Thoracic aorta (tissue), 2 donors: ENCODE results near the gene SETD2. TPM values are rescaled to one million over a fixed set of nuclear protein-coding genes. Genes with fewer than 3 reads are reported as not detected.

Experiments used
- ATAC-seq: fragments of 150-250 bp; one replicate; pipeline ENCODE4 v1.8.0; 2017; ENCODE audit warnings: low read depth; ENCODE audit not compliant: insufficient number of reproducible peaks, low FRiP score
- DNase-seq: peaks from one replicate; pipeline ENCODE4 v3.0.0-alpha.2; 2020; ENCODE audit warnings: low spot score
- H3K27ac ChIP-seq, 2 donors: fragments of 200-600 bp; sonication (generic); 1 replicate in 1 of 2; 2 replicates in 1 of 2; pipeline ENCODE4 v1.5.1; 2016; ENCODE audit warnings: mild to moderate bottlenecking in 2 of 2, moderate library complexity in 2 of 2
- H3K27me3 ChIP-seq: fragments of 200-600 bp; sonication (generic); replicated peaks from 2 replicates; pipeline ENCODE4 v1.6.0; 2016; ENCODE audit warnings: mild to moderate bottlenecking; ENCODE audit not compliant: insufficient read depth
- H3K36me3 ChIP-seq: fragments of 200-600 bp; sonication (generic); one replicate; pipeline ENCODE4 v1.5.1; 2016
- H3K4me1 ChIP-seq, 2 donors: fragments of 200-600 bp; sonication (generic); 1 replicate in 1 of 2; 2 replicates in 1 of 2; pipeline versions ENCODE4 v1.5.1 to v1.6.0; 2016; ENCODE audit warnings: low read depth in 2 of 2, mild to moderate bottlenecking in 1 of 2; ENCODE audit not compliant: control insufficient read depth in 1 of 2
- H3K4me3 ChIP-seq: fragments of 200-600 bp; sonication (generic); 2 replicates; pipeline ENCODE4 v1.5.1; 2016; ENCODE audit warnings: mild to moderate bottlenecking
- H3K9me3 ChIP-seq: fragments of 200-600 bp; sonication (generic); 2 replicates; pipeline ENCODE4 v1.5.1; 2016
- total RNA-seq, 2 donors: library from RNA; depleted of rRNA; stranded (reverse); fragments of >200 nt; gene quantifications; one replicate each; pipeline versions ENCODE4 v1.1.0 to v1.2.3, GENCODE V29; 2016
- TF ChIP-seq, protein P1 (sequence below): fragments of 200-600 bp; sonication (generic); IDR thresholded peaks from one replicate; pipeline ENCODE4 v1.5.1; 2019; ENCODE audit warnings: antibody characterized with exemption

Gene SETD2
- total RNA-seq, 2 donors from 2014 or later = 44.3 to 78.9 TPM

DNA sequence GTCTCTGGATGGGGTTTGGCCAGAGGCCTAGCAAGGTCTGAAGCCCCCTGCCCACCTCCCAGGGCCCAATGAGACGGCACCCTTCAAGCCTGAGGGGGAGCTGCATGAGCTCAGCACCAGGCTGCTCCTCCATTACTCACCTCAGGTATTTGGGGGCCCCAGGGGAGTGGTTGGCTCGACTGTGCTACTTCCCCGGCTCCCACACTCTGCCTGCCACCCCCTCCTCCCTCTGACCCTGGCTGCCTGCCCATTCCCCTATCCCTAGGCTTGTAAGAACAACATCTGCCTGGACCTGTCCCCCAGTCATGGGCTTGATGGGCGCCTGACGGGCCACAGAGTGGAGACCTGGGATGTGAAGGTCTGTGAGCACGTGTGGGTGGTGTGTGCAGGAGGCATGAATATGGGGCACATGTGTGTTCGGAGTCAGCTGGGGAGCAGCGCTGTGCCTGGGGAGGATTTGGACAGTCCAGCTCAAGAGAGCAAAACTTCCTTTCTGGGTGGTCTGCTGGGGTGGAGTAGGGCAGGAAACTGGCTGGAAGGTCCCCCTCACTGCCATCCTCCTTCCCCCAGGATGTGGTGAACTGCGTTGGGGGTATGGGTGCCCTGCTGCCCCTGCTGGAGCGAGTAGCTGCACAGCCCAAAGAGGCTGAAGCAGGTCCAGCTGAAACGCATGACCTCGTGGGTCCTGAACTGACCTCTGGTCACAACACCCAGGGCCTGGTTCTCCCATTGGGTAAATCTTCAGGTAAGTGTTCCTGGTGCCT lies 167.0 kb downstream of the SETD2 start:
- Histone ChIP-seq H3K36me3 (peaks cover 15% of the 10 kb centered on the region), H3K4me3 (no peak overlapping the region), H3K27ac (no peak overlapping the region), H3K9me3 (no peaks in the 10 kb centered on the region), H3K4me1 (no peaks in the 10 kb centered on the region), H3K27me3 (no peaks in the 10 kb centered on the region)
- TF ChIP-seq, protein P1, sequence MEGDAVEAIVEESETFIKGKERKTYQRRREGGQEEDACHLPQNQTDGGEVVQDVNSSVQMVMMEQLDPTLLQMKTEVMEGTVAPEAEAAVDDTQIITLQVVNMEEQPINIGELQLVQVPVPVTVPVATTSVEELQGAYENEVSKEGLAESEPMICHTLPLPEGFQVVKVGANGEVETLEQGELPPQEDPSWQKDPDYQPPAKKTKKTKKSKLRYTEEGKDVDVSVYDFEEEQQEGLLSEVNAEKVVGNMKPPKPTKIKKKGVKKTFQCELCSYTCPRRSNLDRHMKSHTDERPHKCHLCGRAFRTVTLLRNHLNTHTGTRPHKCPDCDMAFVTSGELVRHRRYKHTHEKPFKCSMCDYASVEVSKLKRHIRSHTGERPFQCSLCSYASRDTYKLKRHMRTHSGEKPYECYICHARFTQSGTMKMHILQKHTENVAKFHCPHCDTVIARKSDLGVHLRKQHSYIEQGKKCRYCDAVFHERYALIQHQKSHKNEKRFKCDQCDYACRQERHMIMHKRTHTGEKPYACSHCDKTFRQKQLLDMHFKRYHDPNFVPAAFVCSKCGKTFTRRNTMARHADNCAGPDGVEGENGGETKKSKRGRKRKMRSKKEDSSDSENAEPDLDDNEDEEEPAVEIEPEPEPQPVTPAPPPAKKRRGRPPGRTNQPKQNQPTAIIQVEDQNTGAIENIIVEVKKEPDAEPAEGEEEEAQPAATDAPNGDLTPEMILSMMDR = no peak
- ATAC-seq (no peak), DNase-seq (no peak)

DNA sequence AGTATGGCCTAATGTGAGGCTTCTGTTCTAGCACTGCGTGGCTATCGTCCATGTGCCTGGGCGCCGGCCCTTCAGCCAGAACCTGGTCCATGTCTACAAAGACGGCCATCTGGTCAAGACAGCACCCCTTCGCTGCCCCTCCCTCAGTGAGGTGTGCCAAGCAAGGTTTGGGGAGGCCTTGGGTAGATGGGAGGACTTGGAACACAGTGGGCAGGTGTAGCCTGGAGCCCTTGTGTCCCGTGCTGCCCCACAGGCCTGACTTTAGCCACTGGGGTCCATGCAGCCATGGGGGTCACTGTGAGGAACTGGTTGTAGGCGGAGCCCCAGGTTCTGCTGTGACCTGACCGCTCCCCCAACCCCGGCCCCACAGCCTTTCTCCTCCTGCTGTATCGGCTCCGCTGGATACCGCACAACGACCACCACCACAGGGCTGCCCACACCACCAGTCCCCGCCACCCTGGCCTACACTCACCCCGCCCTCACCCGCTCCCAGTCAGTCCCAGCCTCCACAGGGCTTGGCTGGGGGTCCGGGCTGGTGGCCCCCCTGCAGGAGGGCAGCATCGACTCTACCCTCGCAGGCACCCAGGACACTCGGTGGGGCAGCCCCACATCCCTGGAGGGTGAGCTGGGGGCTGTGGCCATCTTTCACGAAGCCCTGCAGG lies 167.9 kb downstream of the SETD2 start:
- Histone ChIP-seq H3K4me1 (no peaks in the 10 kb centered on the region), H3K9me3 (no peaks in the 10 kb centered on the region), H3K27me3 (no peaks in the 10 kb centered on the region), H3K36me3 (peaks cover 12% of the 10 kb centered on the region), H3K4me3 (no peak overlapping the region), H3K27ac (no peak overlapping the region)
- TF ChIP-seq, protein P1 = no peak
- ATAC-seq (no peak), DNase-seq (no peak)

DNA sequence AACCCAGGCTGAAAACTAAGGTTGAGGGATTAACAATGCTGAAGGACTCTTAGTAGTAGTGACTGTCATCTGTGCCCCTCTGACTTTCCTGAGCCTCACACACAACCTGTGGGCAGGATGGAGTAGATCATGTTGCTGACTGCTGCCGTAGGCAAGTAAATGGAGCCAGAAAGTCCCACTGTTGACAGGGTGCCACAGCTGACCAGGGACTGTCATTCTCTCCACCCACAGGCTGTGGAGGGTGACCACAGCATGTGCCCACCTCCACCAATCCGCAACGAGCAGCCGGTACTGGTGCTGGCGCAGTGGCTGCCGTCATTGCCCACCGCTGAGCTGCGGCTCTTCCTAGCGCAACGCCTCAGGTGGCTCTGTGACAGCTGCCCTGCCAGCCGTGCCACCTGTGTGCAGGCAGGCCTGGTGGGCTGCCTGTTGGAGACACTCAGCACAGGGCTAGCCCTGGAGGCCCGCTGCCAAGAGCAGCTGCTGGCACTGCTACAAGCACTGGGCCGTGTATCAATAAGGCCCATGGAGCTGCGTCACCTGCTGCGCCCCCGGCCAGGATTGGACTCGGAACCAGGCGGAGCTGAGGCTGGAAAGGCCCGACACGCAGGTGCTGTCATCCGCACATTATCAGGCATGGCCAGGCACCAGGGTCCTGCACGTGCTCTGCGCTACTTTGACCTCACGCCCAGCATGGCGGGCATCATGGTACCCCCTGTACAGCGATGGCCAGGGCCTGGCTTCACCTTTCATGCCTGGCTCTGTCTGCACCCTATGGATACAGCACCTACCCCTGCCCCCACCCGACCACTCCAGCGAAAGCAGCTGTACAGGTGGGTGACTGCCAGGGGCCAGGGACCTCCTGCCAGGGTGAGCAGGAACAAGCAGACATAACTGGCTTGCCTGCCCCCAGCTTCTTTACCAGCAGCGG lies 168.8 kb downstream of the SETD2 start:
- H3K27ac ChIP-seq = no peak overlapping the region
- H3K36me3 ChIP-seq = peaks cover 6% of the 10 kb centered on the region
- ATAC-seq (no peak), DNase-seq (no peak)
- H3K9me3 ChIP-seq = no peaks in the 10 kb centered on the region
- H3K4me1 ChIP-seq = peaks cover 0 to 3% of the 10 kb centered on the region in 2 donors
- no peaks in the 10 kb centered on the region for H3K27me3 ChIP-seq
- H3K4me3 ChIP-seq = no peak overlapping the region
- TF ChIP-seq, protein P1 = no peak

DNA sequence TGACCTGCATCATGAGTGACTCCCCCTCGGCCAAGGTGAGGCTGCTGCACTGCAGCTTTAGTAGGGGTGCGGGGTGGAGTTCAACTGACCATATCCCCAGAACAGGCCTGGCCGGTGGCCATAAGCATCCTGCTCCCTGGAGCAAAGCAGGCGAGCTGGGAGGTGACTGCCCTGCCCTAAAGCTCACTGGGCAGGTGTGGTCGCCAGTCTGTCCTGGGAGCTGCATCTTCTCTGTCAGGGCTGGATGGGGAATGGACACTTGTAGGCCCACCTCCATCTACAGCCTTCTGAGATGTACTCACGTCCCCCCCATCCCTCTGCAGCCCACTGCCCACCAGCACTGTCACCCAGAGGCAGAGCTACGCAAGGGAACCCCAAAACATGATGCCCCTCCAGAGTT lies 169.9 kb downstream of the SETD2 start:
- H3K36me3 ChIP-seq = peaks cover 6% of the 10 kb centered on the region
- peaks cover 0 to 3% of the 10 kb centered on the region in 2 donors for H3K4me1 ChIP-seq
- no peak overlapping the region for H3K4me3 ChIP-seq
- H3K27ac ChIP-seq = no peak overlapping the region
- H3K27me3 ChIP-seq = no peaks in the 10 kb centered on the region
- TF ChIP-seq, protein P1 = no peak
- DNase-seq = no peak
- no peak for ATAC-seq
- no peaks in the 10 kb centered on the region for H3K9me3 ChIP-seq

DNA sequence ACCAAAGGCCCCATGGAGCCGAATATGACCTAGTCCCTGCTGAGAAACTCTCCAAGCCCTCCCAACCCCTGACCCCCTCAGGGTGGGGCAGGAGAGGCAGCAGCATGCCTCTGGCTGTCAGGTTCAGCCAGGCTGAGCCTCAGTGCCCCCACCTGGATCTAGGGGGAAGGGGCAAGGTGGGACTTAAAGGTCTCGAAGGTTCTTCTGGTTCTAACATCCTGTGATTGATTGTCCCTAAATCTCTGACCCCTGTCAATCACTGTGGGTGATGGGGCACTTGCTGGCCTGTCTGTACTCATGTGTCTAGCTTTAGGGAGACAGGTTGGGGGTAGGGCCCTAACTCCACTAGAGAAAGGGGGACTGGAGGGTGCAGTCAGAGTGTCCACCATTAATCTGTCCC lies 170.6 kb downstream of the SETD2 start:
- ATAC-seq (no peak), DNase-seq (no peak)
- peaks cover 0 to 3% of the 10 kb centered on the region in 2 donors for H3K4me1 ChIP-seq
- no peaks in the 10 kb centered on the region for H3K27me3 ChIP-seq
- TF ChIP-seq, protein P1 = no peak
- no peaks in the 10 kb centered on the region for H3K9me3 ChIP-seq
- H3K27ac ChIP-seq = no peak overlapping the region
- H3K36me3 ChIP-seq = peaks cover 6% of the 10 kb centered on the region
- no peak overlapping the region for H3K4me3 ChIP-seq
